HG03108 (cell line): ENCODE data around the gene MAP2K3.
"Not testable (repeated sequence)": the region's sequence is repeated elsewhere in the genome, so short reads cannot be mapped to it uniquely, and the experiment has no call there.

Experiments
- ATAC-seq: cut with Tn5 transposase; IDR thresholded peaks from one replicate; pipeline ENCODE4 v1.9.1; 2021; ENCODE audit warnings: moderate library complexity; ENCODE audit not compliant: unreplicated experiment

MAP2K3 gene

GRCh38 chr17:21349358-21350050 is 65.0 kb downstream of the MAP2K3 start:
- not testable (repeated sequence) for ATAC-seq

GRCh38 chr17:21350495-21350894 is 66.0 kb downstream of the MAP2K3 start:
- ATAC-seq: not testable (repeated sequence)

GRCh38 chr17:21351366-21352065 is 67.0 kb downstream of the MAP2K3 start:
- ATAC-seq: no peak

GRCh38 chr17:21352221-21352980 is 67.9 kb downstream of the MAP2K3 start:
- ATAC-seq: no peak

- no peak for ATAC-seq
Measured at GRCh38 chr17:21352981-21353265, 68.4 kb downstream of the MAP2K3 start.

GRCh38 chr17:21353326-21354010 is 69.0 kb downstream of the MAP2K3 start:
- no peak for ATAC-seq

- no peak for ATAC-seq
Measured at GRCh38 chr17:21354796-21355385, 70.4 kb downstream of the MAP2K3 start.

- ATAC-seq: no peak
Measured at GRCh38 chr17:21355586-21355985, 71.1 kb downstream of the MAP2K3 start.

- ATAC-seq: no peak
Measured at GRCh38 chr17:21356537-21357127, 72.1 kb downstream of the MAP2K3 start.

GRCh38 chr17:21357281-21357680 is 72.8 kb downstream of the MAP2K3 start:
- ATAC-seq: no peak

- no peak for ATAC-seq
Measured at GRCh38 chr17:21357696-21358656, 73.5 kb downstream of the MAP2K3 start.

- no peak for ATAC-seq
Measured at GRCh38 chr17:21358682-21359482, 74.4 kb downstream of the MAP2K3 start.

- no peak for ATAC-seq
Measured at GRCh38 chr17:21359483-21359840, 75.0 kb downstream of the MAP2K3 start.

- ATAC-seq: no peak
Measured at GRCh38 chr17:21360048-21360447, 75.5 kb downstream of the MAP2K3 start.

GRCh38 chr17:21361020-21361809 is 76.7 kb downstream of the MAP2K3 start:
- ATAC-seq: no peak

GRCh38 chr17:21362331-21362931 is 77.9 kb downstream of the MAP2K3 start:
- ATAC-seq: no peak

GRCh38 chr17:21363776-21364642 is 79.5 kb downstream of the MAP2K3 start:
- no peak for ATAC-seq
